GM19438 (cell line): ENCODE measurements around the gene SLC30A2.
A peak's percentile ranks its signal among the peaks of the same experiment; 100 is the strongest.

Source experiments
- ATAC-seq: cut with Tn5 transposase; IDR thresholded peaks from one replicate; pipeline ENCODE4 v1.9.1; 2021; ENCODE audit warnings: low read depth; ENCODE audit not compliant: unreplicated experiment

SLC30A2 gene

GRCh38 chr1:26003262-26003661 lies 42.7 kb downstream of the SLC30A2 start:
- no peak for ATAC-seq

GRCh38 chr1:25999041-25999800 lies 46.7 kb downstream of the SLC30A2 start:
- no peak for ATAC-seq

- ATAC-seq, result peak; percentile 96
These were observed 47.8 kb downstream of the SLC30A2 start, which contains the start of gene PAFAH2 for GRCh38 chr1:25997828-25998761. TSS of gene PAFAH2 (minus strand) at chr1:25998063. CDS start at chr1:25990816, 7,247 bp downstream.

- no peak for ATAC-seq
These were observed 48.7 kb downstream of the SLC30A2 start for GRCh38 chr1:25996966-25997827.

GRCh38 chr1:25994402-25995150 lies 51.3 kb downstream of the SLC30A2 start:
- ATAC-seq, result no peak

- no peak for ATAC-seq
These were observed 52.5 kb downstream of the SLC30A2 start for GRCh38 chr1:25993197-25993951.

GRCh38 chr1:25992689-25993171 lies 53.2 kb downstream of the SLC30A2 start:
- no peak for ATAC-seq

GRCh38 chr1:25991937-25992688 lies 53.8 kb downstream of the SLC30A2 start:
- ATAC-seq, result no peak

GRCh38 chr1:25990702-25991395 lies 55.1 kb downstream of the SLC30A2 start:
- no peak for ATAC-seq

- no peak for ATAC-seq
These were observed 55.7 kb downstream of the SLC30A2 start for GRCh38 chr1:25990251-25990650.

GRCh38 chr1:25989440-25990234 lies 56.3 kb downstream of the SLC30A2 start:
- no peak for ATAC-seq

GRCh38 chr1:25987951-25988350 lies 58.0 kb downstream of the SLC30A2 start:
- no peak for ATAC-seq
